ENCODE measurements around the gene CEP112.

DNA sequence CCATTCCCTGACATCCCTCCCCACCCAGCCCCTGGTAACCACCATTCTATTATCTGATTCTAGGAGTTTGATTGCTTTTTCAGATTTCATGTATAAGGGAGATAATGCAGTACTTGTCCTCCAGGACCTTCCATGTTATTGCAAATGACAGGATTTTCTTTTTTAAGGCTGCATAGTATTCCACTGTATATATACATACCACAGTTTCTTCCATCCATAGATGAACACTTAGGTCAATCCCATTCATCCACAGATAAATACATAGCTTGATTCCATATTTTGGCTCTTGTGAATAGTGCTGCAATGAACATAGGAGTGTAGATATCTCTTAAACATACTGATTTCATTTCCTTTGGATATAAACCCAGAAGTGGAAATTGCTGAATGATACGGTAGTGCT lies 183.3 kb downstream of the CEP112 start:
- TF ChIP-seq, protein P1, sequence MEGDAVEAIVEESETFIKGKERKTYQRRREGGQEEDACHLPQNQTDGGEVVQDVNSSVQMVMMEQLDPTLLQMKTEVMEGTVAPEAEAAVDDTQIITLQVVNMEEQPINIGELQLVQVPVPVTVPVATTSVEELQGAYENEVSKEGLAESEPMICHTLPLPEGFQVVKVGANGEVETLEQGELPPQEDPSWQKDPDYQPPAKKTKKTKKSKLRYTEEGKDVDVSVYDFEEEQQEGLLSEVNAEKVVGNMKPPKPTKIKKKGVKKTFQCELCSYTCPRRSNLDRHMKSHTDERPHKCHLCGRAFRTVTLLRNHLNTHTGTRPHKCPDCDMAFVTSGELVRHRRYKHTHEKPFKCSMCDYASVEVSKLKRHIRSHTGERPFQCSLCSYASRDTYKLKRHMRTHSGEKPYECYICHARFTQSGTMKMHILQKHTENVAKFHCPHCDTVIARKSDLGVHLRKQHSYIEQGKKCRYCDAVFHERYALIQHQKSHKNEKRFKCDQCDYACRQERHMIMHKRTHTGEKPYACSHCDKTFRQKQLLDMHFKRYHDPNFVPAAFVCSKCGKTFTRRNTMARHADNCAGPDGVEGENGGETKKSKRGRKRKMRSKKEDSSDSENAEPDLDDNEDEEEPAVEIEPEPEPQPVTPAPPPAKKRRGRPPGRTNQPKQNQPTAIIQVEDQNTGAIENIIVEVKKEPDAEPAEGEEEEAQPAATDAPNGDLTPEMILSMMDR (conservative IDR thresholded peaks at IDR 0.05; ENCODE audit: low read depth, low read length), result no peak
- no peak for TF ChIP-seq POLR2A (IDR thresholded peaks at IDR 0.05; ENCODE audit: low read depth, low read length)
- no peak for TF ChIP-seq MXI1 (IDR thresholded peaks at IDR 0.05; ENCODE audit: borderline replicate concordance, low read depth, low read length)
- TF ChIP-seq SMC3 (IDR thresholded peaks at IDR 0.05; ENCODE audit: low read depth, low read length), result no peak
- TF ChIP-seq CEBPB (IDR thresholded peaks at IDR 0.05; ENCODE audit: low read depth, low read length), result no peak
- TF ChIP-seq RAD21 (IDR thresholded peaks at IDR 0.05; ENCODE audit: low read length), result no peak
- TF ChIP-seq NFE2L2 (IDR thresholded peaks at IDR 0.05; ENCODE audit: low read depth, low read length), result no peak
- TF ChIP-seq MAFK (IDR thresholded peaks at IDR 0.05; ENCODE audit: low read depth, low read length), result no peak
- no peak for TF ChIP-seq FOS (IDR thresholded peaks at IDR 0.05; ENCODE audit: low read depth, low read length)
- no peak for TF ChIP-seq CHD1 (IDR thresholded peaks at IDR 0.05; ENCODE audit: low read depth, low read length)
- TF ChIP-seq, protein P2, sequence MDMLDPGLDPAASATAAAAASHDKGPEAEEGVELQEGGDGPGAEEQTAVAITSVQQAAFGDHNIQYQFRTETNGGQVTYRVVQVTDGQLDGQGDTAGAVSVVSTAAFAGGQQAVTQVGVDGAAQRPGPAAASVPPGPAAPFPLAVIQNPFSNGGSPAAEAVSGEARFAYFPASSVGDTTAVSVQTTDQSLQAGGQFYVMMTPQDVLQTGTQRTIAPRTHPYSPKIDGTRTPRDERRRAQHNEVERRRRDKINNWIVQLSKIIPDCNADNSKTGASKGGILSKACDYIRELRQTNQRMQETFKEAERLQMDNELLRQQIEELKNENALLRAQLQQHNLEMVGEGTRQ (IDR thresholded peaks at IDR 0.05; ENCODE audit: low read depth, low read length), result no peak

All from IMR-90 (cell line).